ENCODE results near the gene NR2F6. TPM values are rescaled to one million over a fixed set of nuclear protein-coding genes. Genes with fewer than 3 reads are reported as not detected.
A peak's percentile ranks its signal among the peaks of the same experiment; 100 is the strongest.

Gene NR2F6
- total and polyA plus RNA-seq, 2 donors (not counting 1 experiment from before 2014, with no cell fraction given), result 2.0 to 4.9 TPM

DNA sequence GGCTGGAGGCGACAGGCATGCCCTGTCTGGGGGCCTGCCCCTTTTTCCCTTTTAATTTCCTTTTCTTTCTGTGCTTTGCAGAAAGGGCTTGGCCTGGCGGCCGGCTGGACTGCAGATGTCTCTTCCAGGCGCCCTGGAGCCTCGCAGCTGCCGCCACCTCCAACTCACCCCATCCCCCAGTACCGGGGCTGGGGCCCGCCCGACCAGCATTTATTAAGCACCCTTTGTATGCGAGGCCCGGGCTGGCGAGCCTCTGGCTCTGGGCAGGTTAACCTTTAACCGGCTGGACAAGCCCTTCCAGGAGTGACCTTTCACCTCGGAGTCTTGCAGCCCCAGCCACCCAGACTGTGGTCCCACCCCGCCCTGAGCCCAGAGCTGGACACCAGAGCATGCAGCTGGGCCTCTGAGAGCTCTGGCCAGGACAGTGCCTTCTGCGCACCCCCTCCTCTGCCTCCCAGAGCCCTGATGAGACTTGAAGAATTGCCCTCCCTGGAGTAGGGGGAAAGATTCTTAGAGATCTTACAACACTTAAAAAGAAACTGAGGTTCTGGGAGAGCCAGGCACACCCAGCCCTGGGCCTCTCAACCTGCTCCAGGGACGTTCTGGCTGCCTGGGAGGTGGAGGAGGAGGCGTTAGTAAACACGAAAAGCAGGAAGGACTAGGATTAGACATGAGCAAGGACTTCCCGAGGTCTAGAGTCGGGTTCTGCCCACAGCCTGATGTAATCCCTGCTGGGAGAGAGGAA lies 1.1 kb upstream of the NR2F6 start:
- Mint-ChIP-seq H3K27ac (peak overlapping the region; percentile 95), H3K9me3 (ENCODE audit: insufficient read depth) (no peaks in the 10 kb centered on the region), H3K27me3 (no peaks in the 10 kb centered on the region), H3K4me3 (peak overlapping the region; percentile 95), H3K4me1 (peaks cover 25% of the 10 kb centered on the region)
- no peak overlapping the region for H3K27ac ChIP-seq (ENCODE audit: low read length in 2 of 2)
- CTCF ChIA-PET, result interaction anchor here (0.9 kb wide), 1 partner anchor 25 kb away, joined by 3 read pairs; no protein-coding TSS in a partner anchor
- H3K27me3 ChIP-seq (replicated peaks in 1 of 4; ENCODE audit: control extremely low read depth in 1 of 4, control insufficient read depth in 3 of 4, insufficient read depth in 4 of 4, low read length in 3 of 4), result no peaks in the 10 kb centered on the region
- H3K4me1 ChIP-seq (ENCODE audit: control insufficient read depth in 2 of 2, insufficient read depth in 2 of 2, low read length in 2 of 2), result peaks cover 5 to 29% of the 10 kb centered on the region in 2 donors
- intact Hi-C loops (cut with micrococcal nuclease), result loop anchor here (1.0 kb wide), 2 partner anchors 13 to 21 kb away; partner anchors contain the start of gene OCEL1
- peak overlapping the region; percentile 69 for H3K9ac ChIP-seq (ENCODE audit: low read length)
- peak overlapping the region; percentile 9 to 76 (median 65) for H3K4me3 ChIP-seq (ENCODE audit: control extremely low read depth in 1 of 5, extremely low read depth in 1 of 5, insufficient read depth in 1 of 5, low read depth in 2 of 5, low read length in 4 of 5)
- WGBS (ENCODE audit: insufficient coverage), result 27% methylated on average over 20 of the region's 21 CpGs
- H3K9me3 ChIP-seq (ENCODE audit: control extremely low read depth in 1 of 3, control insufficient read depth in 2 of 3, insufficient read depth in 1 of 3, low read length in 2 of 3), result no peaks in the 10 kb centered on the region
- POLR2A ChIA-PET, result interaction anchor here (0.6 kb wide), 1 partner anchor 596 kb away, joined by 6 read pairs; no protein-coding TSS in a partner anchor
- H4K20me1 ChIP-seq (ENCODE audit: control insufficient read depth, insufficient read depth, low read length, poor library complexity, severe bottlenecking), result no peaks in the 10 kb centered on the region
- H2AFZ ChIP-seq (ENCODE audit: insufficient read depth, low read depth, low read length, poor library complexity, severe bottlenecking), result peak overlapping the region; percentile 76
- no peak for DNase-seq
- TF ChIP-seq EZH2 (IDR thresholded peaks at IDR 0.05; ENCODE audit: borderline replicate concordance, insufficient read depth, low read depth, low read length, poor library complexity, severe bottlenecking), result no peak
- TF ChIP-seq CTCF (IDR thresholded peaks at IDR 0.05), result no peak
- H3K4me2 ChIP-seq (replicated peaks; ENCODE audit: low read depth, low read length, poor library complexity, severe bottlenecking), result peak overlapping the region; percentile 85
- no peaks in the 10 kb centered on the region for H3K79me2 ChIP-seq (ENCODE audit: control insufficient read depth, insufficient read depth, low read length)
- ATAC-seq (ENCODE audit: low read depth), result no peak
- H3K36me3 ChIP-seq (replicated peaks in 1 of 2; ENCODE audit: control extremely low read depth in 1 of 2, control insufficient read depth in 1 of 2, extremely low read depth in 1 of 2, insufficient read depth in 2 of 2, low read length in 1 of 2), result no peaks in the 10 kb centered on the region

Data from B cell (primary cell).